Measurements from ENCODE around the gene TBC1D22A.

DNA sequence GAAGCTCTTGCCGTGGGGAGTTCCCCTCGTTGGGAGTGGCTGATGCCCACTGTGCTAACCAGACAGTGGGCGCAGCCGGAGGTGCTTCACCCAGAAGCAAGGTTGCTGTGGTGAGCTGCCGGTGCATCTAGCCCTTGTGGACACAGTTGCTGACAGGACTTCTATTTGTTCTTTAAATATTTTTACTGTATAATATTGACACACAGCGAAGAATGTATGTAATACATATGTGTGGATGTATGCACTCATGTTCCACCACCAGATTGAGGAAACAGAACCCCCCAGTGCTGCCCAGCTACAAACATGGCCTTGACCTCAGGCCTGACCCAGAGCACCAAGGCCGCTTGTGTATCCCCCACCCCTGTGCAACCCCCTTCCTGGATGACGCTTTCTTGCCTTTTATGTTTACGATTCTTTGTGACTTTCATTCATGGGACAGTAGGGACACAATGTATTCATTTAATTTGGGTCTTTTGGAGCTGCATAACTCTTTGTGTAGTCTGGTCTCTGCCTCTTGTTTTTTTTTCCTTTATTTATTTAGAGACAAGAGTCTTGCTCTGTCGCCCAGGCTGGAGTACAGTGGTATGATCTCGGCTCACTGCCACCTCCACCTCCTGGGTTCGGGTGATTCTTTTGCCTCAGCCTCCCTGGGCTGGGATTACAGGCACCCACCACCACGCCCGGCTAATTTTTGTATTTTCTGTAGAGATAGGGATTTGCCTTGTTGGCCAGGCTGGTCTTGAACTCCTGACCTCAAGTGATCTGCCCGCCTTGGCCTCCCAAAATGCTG lies 132.6 kb downstream of the TBC1D22A start:
- TF ChIP-seq, protein P1, sequence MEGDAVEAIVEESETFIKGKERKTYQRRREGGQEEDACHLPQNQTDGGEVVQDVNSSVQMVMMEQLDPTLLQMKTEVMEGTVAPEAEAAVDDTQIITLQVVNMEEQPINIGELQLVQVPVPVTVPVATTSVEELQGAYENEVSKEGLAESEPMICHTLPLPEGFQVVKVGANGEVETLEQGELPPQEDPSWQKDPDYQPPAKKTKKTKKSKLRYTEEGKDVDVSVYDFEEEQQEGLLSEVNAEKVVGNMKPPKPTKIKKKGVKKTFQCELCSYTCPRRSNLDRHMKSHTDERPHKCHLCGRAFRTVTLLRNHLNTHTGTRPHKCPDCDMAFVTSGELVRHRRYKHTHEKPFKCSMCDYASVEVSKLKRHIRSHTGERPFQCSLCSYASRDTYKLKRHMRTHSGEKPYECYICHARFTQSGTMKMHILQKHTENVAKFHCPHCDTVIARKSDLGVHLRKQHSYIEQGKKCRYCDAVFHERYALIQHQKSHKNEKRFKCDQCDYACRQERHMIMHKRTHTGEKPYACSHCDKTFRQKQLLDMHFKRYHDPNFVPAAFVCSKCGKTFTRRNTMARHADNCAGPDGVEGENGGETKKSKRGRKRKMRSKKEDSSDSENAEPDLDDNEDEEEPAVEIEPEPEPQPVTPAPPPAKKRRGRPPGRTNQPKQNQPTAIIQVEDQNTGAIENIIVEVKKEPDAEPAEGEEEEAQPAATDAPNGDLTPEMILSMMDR (IDR thresholded peaks at IDR 0.05; ENCODE audit: low read depth, low read length) = no peak
- no peak for TF ChIP-seq EZH2phosphoT487 (IDR thresholded peaks at IDR 0.05; ENCODE audit: low read depth)

All from OCI-LY3 (cell line).